Jurkat, Clone E6-1 (cell line): ENCODE results near the gene PRUNE1.

Experiments
- DNase-seq: peaks from one replicate; pipeline ENCODE4 v3.0.0-alpha.2; 2011; ENCODE audit warnings: low read depth, low spot score
- H3K4me3 ChIP-seq: 2 replicates; pipeline ENCODE4 v1.5.1; 2011; ENCODE audit warnings: mild to moderate bottlenecking, low read length, control low read depth, moderate library complexity

The PRUNE1 gene

GRCh38 chr1:150974580-150975478 is 33.4 kb upstream of the PRUNE1 start, which contains the start of gene CERS2:
CERS2 (minus strand) TSS chr1:150974835; CDS start chr1:150969090, 5,745 bp downstream.
- DNase-seq, result no peak

GRCh38 chr1:150976401-150976821 is 31.8 kb upstream of the PRUNE1 start:
- no peak for DNase-seq
- no peak overlapping the region for H3K4me3 ChIP-seq

More at GRCh38 chr1:150974580-150975478, 33.4 kb upstream of the PRUNE1 start, which contains the start of gene CERS2:
- peak within 1 kb of the TSS; percentile 84 for H3K4me3 ChIP-seq

- peak overlapping the region; percentile 0; the same call in 1 of the 2 replicates for H3K4me3 ChIP-seq
- DNase-seq, result peak; percentile 41
Observed at GRCh38 chr1:150976879-150977694, 31.2 kb upstream of the PRUNE1 start.

DNA sequence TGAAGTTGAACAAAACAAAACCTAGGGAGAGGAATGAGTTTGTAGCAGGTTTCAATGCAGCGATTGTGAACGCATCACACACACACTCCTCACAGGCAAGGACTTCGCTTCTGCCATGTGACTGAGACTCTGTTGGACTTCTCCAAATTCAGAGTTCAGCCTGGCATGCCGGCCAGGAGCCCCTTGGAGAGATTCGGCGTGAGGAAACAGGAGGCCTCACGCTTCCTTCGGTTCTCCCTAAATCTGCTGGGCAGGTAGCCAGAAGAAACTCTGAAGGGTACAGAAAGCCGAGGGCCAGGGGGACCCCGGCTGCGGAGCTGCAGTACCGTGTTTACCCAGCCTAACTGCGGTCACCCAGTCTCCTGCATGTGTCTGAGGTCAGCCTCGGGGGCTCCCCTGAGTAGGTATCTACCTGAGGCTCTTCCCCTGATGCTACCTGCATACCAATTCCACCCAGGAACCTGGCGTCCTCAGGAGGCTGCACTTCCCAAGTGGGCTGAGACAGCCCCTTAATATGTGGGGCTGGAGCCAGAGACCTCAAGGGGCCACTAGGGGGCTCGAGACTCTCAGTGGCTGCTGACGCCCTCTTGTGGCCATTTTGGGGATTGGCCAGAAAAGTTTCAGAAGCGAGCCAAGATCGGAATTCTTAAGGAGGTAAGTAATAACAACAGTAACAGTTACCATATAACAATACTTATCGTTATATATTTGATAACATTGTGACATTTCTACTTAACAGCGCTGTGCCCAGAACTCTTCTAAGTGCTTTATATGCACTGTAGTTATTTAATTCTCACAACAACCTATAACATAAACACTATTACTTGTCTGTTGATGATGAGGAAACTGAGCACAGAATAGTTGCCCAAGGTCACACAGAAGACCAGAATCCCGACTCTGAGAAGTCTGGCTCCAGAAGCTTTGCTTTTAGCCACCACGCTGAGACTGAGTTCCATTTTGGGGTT is 28.9 kb upstream of the PRUNE1 start:
- peak; percentile 87 for DNase-seq
- no peak overlapping the region for H3K4me3 ChIP-seq

DNA sequence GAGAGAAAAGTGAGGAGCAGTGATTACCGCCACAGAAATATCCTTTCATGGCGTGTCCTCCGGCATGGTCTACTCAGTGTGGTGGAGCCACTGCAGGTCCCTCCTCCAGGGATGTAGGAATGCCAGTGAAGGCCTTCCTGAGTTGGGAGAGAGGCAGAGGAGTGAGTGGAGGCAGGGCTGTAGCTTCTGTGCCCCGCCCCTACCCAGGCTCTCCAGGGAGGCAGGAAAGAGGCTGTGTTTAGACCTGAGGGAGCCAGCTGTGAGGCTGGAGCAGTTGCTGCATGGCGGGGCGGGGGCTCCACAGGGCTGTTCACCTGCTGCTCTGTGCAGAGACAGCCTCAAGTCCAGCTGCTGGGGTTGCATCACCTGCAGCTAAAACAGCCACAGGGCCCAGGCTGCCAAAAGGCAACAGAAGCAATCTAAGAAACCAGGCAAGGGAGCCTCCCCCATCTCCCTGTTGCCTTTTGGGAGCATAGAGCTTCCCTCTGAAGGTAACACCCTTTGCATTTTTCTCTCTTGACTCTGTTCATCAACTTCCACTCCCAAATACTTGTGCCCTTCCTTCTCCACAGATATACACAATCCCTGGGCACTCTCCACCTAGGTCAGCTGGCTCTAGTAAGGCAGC is 27.0 kb upstream of the PRUNE1 start:
- DNase-seq, result peak; percentile 45
- H3K4me3 ChIP-seq, result no peak overlapping the region

DNA sequence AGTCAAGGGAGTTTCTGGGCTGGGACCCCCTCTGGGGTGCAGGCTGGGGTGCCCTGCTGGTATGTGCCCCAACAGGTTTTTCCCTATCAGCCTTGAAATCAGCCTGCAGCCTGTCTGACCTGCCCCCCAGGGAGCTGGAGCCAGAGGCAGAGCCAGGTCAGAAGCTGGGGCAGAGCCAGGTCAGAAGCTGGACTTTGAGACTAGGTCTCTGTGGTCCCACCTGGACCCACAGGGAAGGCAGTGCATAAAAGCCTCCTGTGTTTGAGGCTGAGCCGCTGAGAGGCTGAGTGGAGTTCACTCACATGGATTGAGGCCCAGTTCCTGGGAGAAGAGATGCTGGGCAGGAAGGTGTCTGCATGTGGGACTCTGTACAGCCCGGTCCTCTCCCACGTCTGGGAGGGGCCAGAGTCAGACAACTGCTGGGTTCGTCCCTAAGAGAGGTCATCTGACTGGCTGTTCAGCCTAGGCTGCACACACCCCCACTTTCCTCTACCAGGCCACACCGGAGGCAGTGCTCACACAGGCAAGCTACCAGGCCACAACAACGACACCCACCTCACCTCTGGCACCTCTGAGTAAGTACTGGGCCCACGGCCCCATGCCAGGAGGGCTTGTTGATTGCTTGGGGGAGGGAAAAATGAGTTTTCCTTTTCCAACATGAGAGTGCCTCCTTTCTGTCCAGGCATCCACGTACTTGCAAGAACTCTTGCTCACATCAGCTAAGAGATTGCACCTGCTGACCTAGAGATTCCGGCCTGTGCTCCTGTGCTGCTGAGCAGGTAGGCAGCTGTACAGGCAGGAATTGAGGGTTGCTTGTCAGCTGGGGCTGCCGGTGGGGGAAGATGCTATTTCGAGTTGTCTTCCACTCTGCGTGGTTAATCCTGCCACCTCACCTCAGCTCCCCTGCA is 26.2 kb upstream of the PRUNE1 start, which contains the start of gene ANXA9:
ANXA9 (plus strand) TSS at position 488 of the 908 bp plus-strand sequence. CDS start 814 bp downstream, outside the sequence.
- H3K4me3 ChIP-seq, result no peak within 1 kb of the TSS
- no peak for DNase-seq

GRCh38 chr1:150985179-150985825 is 22.9 kb upstream of the PRUNE1 start:
- no peak overlapping the region for H3K4me3 ChIP-seq
- no peak for DNase-seq

- H3K4me3 ChIP-seq, result no peak overlapping the region
- no peak for DNase-seq
Observed at GRCh38 chr1:150987924-150988323, 20.3 kb upstream of the PRUNE1 start.

DNA sequence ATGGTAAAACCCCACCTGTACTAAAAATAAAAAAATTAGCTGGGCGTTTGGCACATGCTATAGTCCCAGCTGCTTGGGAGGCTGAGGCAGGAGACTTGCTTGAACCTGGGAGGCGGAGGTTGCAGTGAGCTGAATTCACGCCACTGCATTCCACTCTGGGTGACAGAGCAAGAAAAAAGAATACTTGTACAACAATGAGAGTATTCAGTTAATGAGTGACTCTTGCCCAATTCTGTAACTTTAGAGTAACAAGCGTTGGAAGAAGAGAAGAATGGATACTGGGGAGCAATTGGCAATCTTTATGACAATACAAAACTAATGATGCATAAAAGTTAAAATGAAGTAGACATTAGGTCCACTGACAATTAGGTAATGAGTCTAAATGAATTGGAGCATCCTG is 15.6 kb upstream of the PRUNE1 start:
- no peak for DNase-seq
- no peak overlapping the region for H3K4me3 ChIP-seq

GRCh38 chr1:150994248-150994647 is 14.0 kb upstream of the PRUNE1 start:
- H3K4me3 ChIP-seq, result no peak overlapping the region
- no peak for DNase-seq

- no peak for DNase-seq
- no peak overlapping the region for H3K4me3 ChIP-seq
Observed at GRCh38 chr1:150995460-150995859, 12.8 kb upstream of the PRUNE1 start.

DNA sequence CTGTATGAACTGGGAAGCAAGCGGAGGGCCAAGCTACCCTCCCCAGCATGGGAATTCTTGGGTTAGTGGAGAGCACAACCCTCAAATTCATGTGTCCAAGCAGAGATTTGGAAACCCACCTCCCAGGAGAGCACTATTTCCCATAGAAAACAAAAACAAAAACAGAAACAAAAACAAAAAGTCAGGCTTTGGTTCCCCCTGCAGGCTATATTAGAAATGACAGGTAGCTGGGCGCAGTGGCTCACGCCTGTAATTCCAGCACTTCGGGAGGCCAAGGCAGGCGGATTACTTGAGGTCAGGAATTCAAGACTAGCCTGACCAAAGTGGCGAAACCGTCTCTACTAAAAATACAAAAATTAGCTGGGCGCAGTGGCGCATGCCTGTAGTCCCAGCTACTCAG is 12.4 kb upstream of the PRUNE1 start:
- H3K4me3 ChIP-seq, result no peak overlapping the region
- DNase-seq, result no peak

DNA sequence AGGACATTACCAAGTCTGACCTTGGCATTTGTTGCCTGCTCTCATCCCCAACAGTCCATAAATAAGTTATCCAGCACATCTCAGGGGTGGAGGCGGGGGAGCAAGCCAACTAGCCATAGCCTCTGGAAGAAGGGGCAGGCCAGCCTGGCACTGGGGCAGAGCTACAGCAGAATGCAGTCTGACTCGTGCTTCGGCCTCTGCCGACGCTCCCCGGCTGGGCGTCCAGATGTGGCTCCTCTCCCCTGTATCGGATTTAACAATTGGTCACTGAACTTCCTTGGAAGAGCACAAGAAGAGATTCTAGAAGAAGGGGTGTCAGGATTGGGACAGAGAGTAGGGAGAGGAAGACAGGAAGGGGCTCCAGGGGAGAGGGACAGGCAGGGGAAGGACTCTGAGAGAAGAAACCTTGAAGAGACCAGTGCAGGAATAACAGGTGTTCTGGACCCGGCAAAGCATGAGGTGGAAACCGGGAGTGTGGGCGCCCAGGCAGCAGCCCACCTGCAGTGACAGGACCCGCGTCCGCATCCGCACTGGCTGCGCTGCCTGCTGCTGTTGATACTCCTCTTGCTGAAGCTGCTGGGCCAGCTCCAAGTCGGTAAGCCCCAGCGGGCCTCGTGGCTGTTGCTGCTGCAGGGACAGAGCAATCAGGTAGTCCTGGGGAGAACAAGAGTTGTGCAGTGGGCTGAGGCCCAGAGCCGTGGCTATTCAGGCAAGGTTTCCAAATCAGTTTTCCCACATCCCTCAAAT is 10.9 kb upstream of the PRUNE1 start:
- no peak for DNase-seq
- no peak overlapping the region for H3K4me3 ChIP-seq

- no peak for DNase-seq
- H3K4me3 ChIP-seq, result no peak overlapping the region
Observed at GRCh38 chr1:150997949-150998348, 10.3 kb upstream of the PRUNE1 start.

- DNase-seq, result no peak
- no peak overlapping the region for H3K4me3 ChIP-seq
Observed at GRCh38 chr1:150999051-150999674, 9.1 kb upstream of the PRUNE1 start.

GRCh38 chr1:150999926-151000325 is 8.3 kb upstream of the PRUNE1 start:
- DNase-seq, result no peak
- no peak overlapping the region for H3K4me3 ChIP-seq
